Endothelial cell of umbilical vein (primary cell): ENCODE results near the gene PSD4.

ENCODE experiments used
- CTCF ChIP-seq, 2 donors: IDR thresholded peaks; 1 replicate in 1 of 2; 2 replicates in 1 of 2; pipeline ENCODE4 v1.5.1; 2011; ENCODE audit warnings: low read length in 2 of 2, mild to moderate bottlenecking in 2 of 2, moderate library complexity in 2 of 2, control low read depth in 1 of 2, inconsistent platforms in 1 of 2, low read depth in 1 of 2; ENCODE audit not compliant: insufficient read depth in 1 of 2; ENCODE audit errors: extremely low read depth in 1 of 2
- EZH2 ChIP-seq: IDR thresholded peaks from 2 replicates; pipeline ENCODE4 v1.6.1; 2012; ENCODE audit warnings: borderline replicate concordance, low read depth, mild to moderate bottlenecking, moderate library complexity, low read length, inconsistent platforms; ENCODE audit not compliant: severe bottlenecking
- MAX ChIP-seq: IDR thresholded peaks from 2 replicates; pipeline ENCODE4 v1.6.1; 2011; ENCODE audit not compliant: insufficient read depth, insufficient read length
- POLR2A ChIP-seq: IDR thresholded peaks from 2 replicates; pipeline ENCODE4 v1.6.1; 2012; ENCODE audit warnings: low read depth, mild to moderate bottlenecking, control low read depth, low read length
- POLR2AphosphoS5 ChIP-seq: IDR thresholded peaks from 2 replicates; pipeline ENCODE4 v1.6.1; 2012; ENCODE audit warnings: low read depth, mild to moderate bottlenecking, control low read depth, low read length, moderate library complexity; ENCODE audit not compliant: insufficient read depth

GRCh38 chr2:113160248-113160647 lies 13.5 kb upstream of the PSD4 start:
- TF ChIP-seq POLR2A (no peak), EZH2 (no peak), CTCF (IDR thresholded peaks at IDR 0.05; ENCODE audit: extremely low read depth in 1 of 2, insufficient read depth in 1 of 2, low read depth in 1 of 2, low read length in 2 of 2) (no peak), MAX (no peak), POLR2AphosphoS5 (no peak)
